ENCODE measurements around the gene AFAP1.

- no peak for TF ChIP-seq KLF8 (tag by site-specific recombination; IDR thresholded peaks at IDR 0.05)
- TF ChIP-seq REPIN1 (tag by site-specific recombination; IDR thresholded peaks at IDR 0.05; ENCODE audit: low read depth), result no peak
- no peak for TF ChIP-seq ZNF658 (tag by site-specific recombination; IDR thresholded peaks at IDR 0.05)
Observed at GRCh38 chr4:7886007-7886973, 53.4 kb downstream of the AFAP1 start.
